Common myeloid progenitor, CD34-positive (primary cell): ENCODE results near the gene LTB4R2.
A peak's percentile ranks its signal among the peaks of the same experiment; 100 is the strongest.

Experiments
- CTCF ChIA-PET: fragments of 350-600 bp; sonication (Branson Sonifier 250); formaldehyde crosslinking; loops from one replicate; lab custom pipeline; 2021; ENCODE audit warnings: antibody characterized with exemption; lab: Charles Lee
- POLR2A ChIA-PET: fragments of 350-600 bp; sonication (Branson Sonifier 250); formaldehyde crosslinking; loops from one replicate; lab custom pipeline; 2021; ENCODE audit warnings: antibody characterized with exemption; lab: Charles Lee
- DNase-seq, 3 donors: peaks; one replicate each; pipeline versions ENCODE4 v3.0.0 to v3.0.0-alpha.2; 2013
- H3K27ac ChIP-seq, 2 experiments: 1 replicate in 1 of 2; 2 replicates in 1 of 2; pipeline ENCODE4 v1.7.0; 2013; ENCODE audit warnings: inconsistent platforms in 2 of 2, low read length in 2 of 2, mild to moderate bottlenecking in 2 of 2, low read depth in 1 of 2, moderate library complexity in 1 of 2; ENCODE audit not compliant: severe bottlenecking in 2 of 2, insufficient read depth in 1 of 2, poor library complexity in 1 of 2
- H3K27me3 ChIP-seq, 5 experiments: replicated peaks in 2 of 5; 1 replicate in 3 of 5; 2 replicates in 2 of 5; pipeline versions ENCODE4 v1.6.1 to v1.7.0; 2013; ENCODE audit warnings: low read length in 4 of 5, mild to moderate bottlenecking in 2 of 5, moderate library complexity in 2 of 5, inconsistent platforms in 1 of 5; ENCODE audit not compliant: insufficient read depth in 5 of 5, control insufficient read depth in 4 of 5
- H3K36me3 ChIP-seq, 4 experiments: 1 replicate in 2 of 4; 2 replicates in 2 of 4; pipeline versions ENCODE4 v1.6.1 to v1.7.0; 2013; ENCODE audit warnings: low read length in 3 of 4, control low read depth in 1 of 4, mild to moderate bottlenecking in 1 of 4; ENCODE audit not compliant: control insufficient read depth in 4 of 4, insufficient read depth in 4 of 4
- H3K4me1 ChIP-seq, 4 experiments: 1 replicate in 3 of 4; 2 replicates in 1 of 4; pipeline versions ENCODE4 v1.6.1 to v1.7.1; 2013; ENCODE audit warnings: low read length in 3 of 4, mild to moderate bottlenecking in 3 of 4, control low read depth in 1 of 4, inconsistent platforms in 1 of 4, moderate library complexity in 1 of 4; ENCODE audit not compliant: control insufficient read depth in 4 of 4, insufficient read depth in 4 of 4; ENCODE audit errors: control extremely low read depth in 1 of 4
- H3K4me3 ChIP-seq, 7 experiments: 1 replicate in 4 of 7; 2 replicates in 3 of 7; pipeline versions ENCODE4 v1.5.1 to v1.7.0; 2013; ENCODE audit warnings: mild to moderate bottlenecking in 7 of 7, low read length in 6 of 7, moderate library complexity in 6 of 7, inconsistent platforms in 2 of 7, low read depth in 2 of 7, control low read depth in 1 of 7; ENCODE audit not compliant: insufficient read depth in 4 of 7, control insufficient read depth in 1 of 7; ENCODE audit errors: extremely low read depth in 1 of 7
- H3K9me3 ChIP-seq, 5 experiments: 1 replicate in 4 of 5; 2 replicates in 1 of 5; pipeline versions ENCODE4 v1.6.1 to v1.7.1; 2013; ENCODE audit warnings: low read length in 4 of 5, mild to moderate bottlenecking in 2 of 5, inconsistent platforms in 1 of 5, low read depth in 1 of 5, moderate library complexity in 1 of 5; ENCODE audit not compliant: control insufficient read depth in 4 of 5, insufficient read depth in 2 of 5; ENCODE audit errors: control extremely low read depth in 1 of 5
- WGBS: methylation state at CpG from one replicate; pipeline ENCODE4 v1.1.5; 2013; ENCODE audit not compliant: insufficient coverage; 5-methylcytosine and 5-hydroxymethylcytosine counted together

Gene LTB4R2

GRCh38 chr14:24290746-24291145 is 19.2 kb upstream of the LTB4R2 start:
- no peaks in the 10 kb centered on the region for H3K4me1 ChIP-seq
- CTCF ChIA-PET = interaction anchor here (0.7 to 5.7 kb wide), 13 partner anchors 8 to 75 kb away, joined by 3 to 30 read pairs (median 4); partner anchors contain the start of genes CIDEB, DHRS1, LTB4R2 and MDP1
- WGBS = 94% methylated on average over 6 of the region's 9 CpGs
- H3K27me3 ChIP-seq = no peaks in the 10 kb centered on the region
- POLR2A ChIA-PET = no interaction called here
- peaks cover 12 to 30% (median 17%) of the 10 kb centered on the region in 4 experiments for H3K36me3 ChIP-seq
- no peak overlapping the region for H3K4me3 ChIP-seq
- H3K9me3 ChIP-seq = no peaks in the 10 kb centered on the region
- H3K27ac ChIP-seq = no peak overlapping the region
- no peak for DNase-seq

- H3K36me3 ChIP-seq = peaks cover 13 to 37% (median 22%) of the 10 kb centered on the region in 4 experiments
- WGBS = 100% methylated on average over 2 of the region's 3 CpGs
Observed at GRCh38 chr14:24291446-24292117, 18.4 kb upstream of the LTB4R2 start.

GRCh38 chr14:24292118-24292807 is 17.7 kb upstream of the LTB4R2 start:
- peaks cover 13 to 37% (median 22%) of the 10 kb centered on the region in 4 experiments for H3K36me3 ChIP-seq
- 100% methylated on average over 6 of the region's 11 CpGs for WGBS
- no peak overlapping the region for H3K4me3 ChIP-seq
- ChIA-PET POLR2A (no interaction called here), CTCF (interaction anchor here (0.8 to 5.7 kb wide), 15 partner anchors 9 to 50 kb away, joined by 3 to 30 read pairs (median 5); partner anchors contain the start of genes CIDEB, RABGGTA and TINF2)
- H3K27ac ChIP-seq = no peak overlapping the region
- H3K4me1 ChIP-seq = peaks cover 0 to 8% (median 5%) of the 10 kb centered on the region in 4 experiments
- no peaks in the 10 kb centered on the region for H3K27me3 ChIP-seq
- no peak for DNase-seq
- no peaks in the 10 kb centered on the region for H3K9me3 ChIP-seq

More at GRCh38 chr14:24291446-24292117, 18.4 kb upstream of the LTB4R2 start:
- peaks cover 0 to 1% (median under 1%) of the 10 kb centered on the region in 4 experiments for H3K4me1 ChIP-seq
- no peaks in the 10 kb centered on the region for H3K9me3 ChIP-seq
- DNase-seq = no peak
- POLR2A ChIA-PET = no interaction called here
- no peak overlapping the region for H3K4me3 ChIP-seq
- CTCF ChIA-PET = interaction anchor here (1.1 to 5.7 kb wide), 8 partner anchors 8 to 71 kb away, joined by 3 to 30 read pairs (median 12); partner anchors contain the start of genes CIDEB, LTB4R2 and TINF2
- H3K27me3 ChIP-seq = no peaks in the 10 kb centered on the region
- H3K27ac ChIP-seq = no peak overlapping the region

- POLR2A ChIA-PET = no interaction called here
Observed at GRCh38 chr14:24293525-24293924, 16.4 kb upstream of the LTB4R2 start.

GRCh38 chr14:24296341-24297157 is 13.4 kb upstream of the LTB4R2 start:
- Histone ChIP-seq H3K4me3 (no peak overlapping the region), H3K4me1 (peaks cover 7 to 36% (median 28%) of the 10 kb centered on the region in 4 experiments), H3K36me3 (peaks cover 11 to 24% (median 19%) of the 10 kb centered on the region in 4 experiments), H3K9me3 (no peaks in the 10 kb centered on the region), H3K27me3 (no peaks in the 10 kb centered on the region), H3K27ac (peak overlapping the region in 1 of 2 experiments; percentile 12)
- peak; percentile 85 to 94 (median 92) for DNase-seq
- WGBS = 93% methylated on average over 9 of the region's 12 CpGs
- ChIA-PET POLR2A (interaction anchor here (1.0 to 3.0 kb wide), 3 partner anchors 45 to 54 kb away, joined by 3 to 16 read pairs (median 3); partner anchors contain the start of gene TINF2), CTCF (interaction anchor here (0.6 to 19.1 kb wide), 27 partner anchors 13 to 1257 kb away, joined by 3 to 391 read pairs (median 5); partner anchors contain the start of genes ADCY4, CHMP4A, CIDEB and GMPR2)

More at GRCh38 chr14:24293525-24293924, 16.4 kb upstream of the LTB4R2 start:
- WGBS = no CpG with 5 or more reads among the region's 2 CpGs
- Histone ChIP-seq H3K4me3 (no peak overlapping the region), H3K9me3 (no peaks in the 10 kb centered on the region), H3K36me3 (peaks cover 13 to 37% (median 22%) of the 10 kb centered on the region in 4 experiments), H3K27me3 (no peaks in the 10 kb centered on the region), H3K27ac (no peak overlapping the region), H3K4me1 (peaks cover 2 to 13% (median 8%) of the 10 kb centered on the region in 4 experiments)
- CTCF ChIA-PET = interaction anchor here (0.7 to 5.7 kb wide), 11 partner anchors 10 to 51 kb away, joined by 3 to 30 read pairs (median 4); partner anchors contain the start of genes CIDEB, RABGGTA and TINF2
- no peak for DNase-seq

- DNase-seq = peak in 1 of 3 donors; percentile 41
- POLR2A ChIA-PET = interaction anchor here (1.0 to 3.0 kb wide), 3 partner anchors 45 to 55 kb away, joined by 3 to 16 read pairs (median 3); partner anchors contain the start of gene TINF2
- CTCF ChIA-PET = interaction anchor here (0.6 to 19.1 kb wide), 28 partner anchors 8 to 1258 kb away, joined by 3 to 391 read pairs (median 6); partner anchors contain the start of genes ADCY4, CHMP4A, CIDEB and GMPR2
- H3K27ac ChIP-seq = no peak overlapping the region
- no peaks in the 10 kb centered on the region for H3K9me3 ChIP-seq
- H3K27me3 ChIP-seq = no peaks in the 10 kb centered on the region
- no peak overlapping the region for H3K4me3 ChIP-seq
- WGBS = 30% methylated on average over 5 of the region's 5 CpGs
- peaks cover 7 to 36% (median 28%) of the 10 kb centered on the region in 4 experiments for H3K4me1 ChIP-seq
- H3K36me3 ChIP-seq = peaks cover 9 to 25% (median 21%) of the 10 kb centered on the region in 4 experiments
Observed at GRCh38 chr14:24297190-24297964, 12.6 kb upstream of the LTB4R2 start.
